OCI-LY1 (cell line): ENCODE measurements around the gene LRIG1.

Experiments
- CTCF ChIP-seq: fragments of 200-600 bp; sonication (generic), shearing (Covaris generic); IDR thresholded peaks from 2 replicates; pipeline ENCODE4 v1.5.1; 2017; ENCODE audit warnings: mild to moderate bottlenecking, antibody characterized with exemption, low read length, moderate library complexity, mixed read lengths
- EZH2 ChIP-seq: fragments of 200-600 bp; sonication (generic), shearing (Covaris generic); IDR thresholded peaks from 2 replicates; pipeline ENCODE4 v1.8.0; 2017; ENCODE audit warnings: borderline replicate concordance, mixed run types, mild to moderate bottlenecking, antibody characterized with exemption, low read length, moderate library complexity, mixed read lengths

GRCh38 chr3:66426135-66426534, 74.7 kb downstream of the LRIG1 start:
- TF ChIP-seq CTCF = no peak
- TF ChIP-seq EZH2 = no peak
